ENCODE data around the gene IFNAR1. TPM values are rescaled to one million over a fixed set of nuclear protein-coding genes. Genes with fewer than 3 reads are reported as not detected.

Gene IFNAR1
- total RNA-seq, 3 donors from 2014 or later (not counting 1 experiment from before 2014, with no cell fraction given), result 15.0 to 21.3 (median 19.3) TPM

GRCh38 chr21:33371366-33371765, 46.6 kb downstream of the IFNAR1 start:
- no peak for DNase-seq
- TF ChIP-seq CTCF (IDR thresholded peaks at IDR 0.05), result no peak
- H3K27me3 Mint-ChIP-seq (ENCODE audit: low read depth in 2 of 2), result peaks cover 57 to 61% of the 10 kb centered on the region in 2 donors
- peaks cover 0 to 6% of the 10 kb centered on the region in 2 donors for H3K9me3 Mint-ChIP-seq
- intact Hi-C loops (cut with micrococcal nuclease), result no loop called here
- H3K36me3 Mint-ChIP-seq, result no peaks in the 10 kb centered on the region
- no peak overlapping the region for H3K27ac Mint-ChIP-seq
- Histone ChIP-seq H3K27ac (ENCODE audit: low read length) (no peak overlapping the region), H3K9me3 (ENCODE audit: control insufficient read depth, insufficient read depth, low read length) (peaks cover 22% of the 10 kb centered on the region), H3K4me1 (ENCODE audit: control insufficient read depth, insufficient read depth, low read length) (peaks cover 19% of the 10 kb centered on the region), H3K27me3 (ENCODE audit: control insufficient read depth, insufficient read depth, low read length) (peaks cover 17% of the 10 kb centered on the region), H3K4me3 (ENCODE audit: low read length) (no peak overlapping the region), H3K36me3 (ENCODE audit: control insufficient read depth, insufficient read depth, low read length) (no peaks in the 10 kb centered on the region)
- H3K4me3 Mint-ChIP-seq, result no peak overlapping the region
- ATAC-seq, result no peak
- WGBS (ENCODE audit: insufficient coverage), result 100% methylated on average over 2 of the region's 3 CpGs
- peaks cover 7 to 8% of the 10 kb centered on the region in 2 donors for H3K4me1 Mint-ChIP-seq

- H3K9me3 Mint-ChIP-seq, result peaks cover 0 to under 1% of the 10 kb centered on the region in 2 donors
- peaks cover 11% of the 10 kb centered on the region for H3K9me3 ChIP-seq (ENCODE audit: control insufficient read depth, insufficient read depth, low read length)
- peaks cover 19% of the 10 kb centered on the region for H3K4me1 ChIP-seq (ENCODE audit: control insufficient read depth, insufficient read depth, low read length)
- H3K4me3 Mint-ChIP-seq, result no peak overlapping the region
- H3K27ac Mint-ChIP-seq, result no peak overlapping the region
- H3K36me3 Mint-ChIP-seq, result no peaks in the 10 kb centered on the region
- 96% methylated on average over 5 of the region's 12 CpGs for WGBS (ENCODE audit: insufficient coverage)
- no peak for ATAC-seq
- H3K4me3 ChIP-seq (ENCODE audit: low read length), result no peak overlapping the region
- no peaks in the 10 kb centered on the region for H3K36me3 ChIP-seq (ENCODE audit: control insufficient read depth, insufficient read depth, low read length)
- peaks cover 61 to 62% of the 10 kb centered on the region in 2 donors for H3K27me3 Mint-ChIP-seq (ENCODE audit: low read depth in 2 of 2)
- no peak for DNase-seq
- no peak for TF ChIP-seq CTCF (IDR thresholded peaks at IDR 0.05)
- peaks cover 22% of the 10 kb centered on the region for H3K27me3 ChIP-seq (ENCODE audit: control insufficient read depth, insufficient read depth, low read length)
- no peak overlapping the region for H3K27ac ChIP-seq (ENCODE audit: low read length)
- H3K4me1 Mint-ChIP-seq, result peaks cover 7 to 8% of the 10 kb centered on the region in 2 donors
- intact Hi-C loops (cut with micrococcal nuclease), result no loop called here
These were observed 47.8 kb downstream of the IFNAR1 start for GRCh38 chr21:33372582-33372981.

- Histone ChIP-seq H3K4me3 (ENCODE audit: low read length) (no peak overlapping the region), H3K27ac (ENCODE audit: low read length) (peak overlapping the region; percentile 16), H3K9me3 (ENCODE audit: control insufficient read depth, insufficient read depth, low read length) (peaks cover 3% of the 10 kb centered on the region), H3K27me3 (ENCODE audit: control insufficient read depth, insufficient read depth, low read length) (peaks cover 29% of the 10 kb centered on the region), H3K36me3 (ENCODE audit: control insufficient read depth, insufficient read depth, low read length) (no peaks in the 10 kb centered on the region), H3K4me1 (ENCODE audit: control insufficient read depth, insufficient read depth, low read length) (peaks cover 19% of the 10 kb centered on the region)
- Mint-ChIP-seq H3K9me3 (no peaks in the 10 kb centered on the region), H3K4me3 (no peak overlapping the region), H3K36me3 (no peaks in the 10 kb centered on the region), H3K27ac (no peak overlapping the region), H3K4me1 (peaks cover 7 to 8% of the 10 kb centered on the region in 2 donors), H3K27me3 (ENCODE audit: low read depth in 2 of 2) (peaks cover 56 to 63% of the 10 kb centered on the region in 2 donors)
- intact Hi-C loops (cut with micrococcal nuclease), result no loop called here
- TF ChIP-seq CTCF (IDR thresholded peaks at IDR 0.05), result no peak
- DNase-seq (no peak), ATAC-seq (no peak)
- 90% methylated on average over 2 of the region's 2 CpGs for WGBS (ENCODE audit: insufficient coverage)
These were observed 48.7 kb downstream of the IFNAR1 start for GRCh38 chr21:33373451-33373850.

- WGBS (ENCODE audit: insufficient coverage), result 47% methylated on average over 2 of the region's 2 CpGs
- no peaks in the 10 kb centered on the region for H3K36me3 Mint-ChIP-seq
- no peak overlapping the region for H3K27ac Mint-ChIP-seq
- Histone ChIP-seq H3K27ac (ENCODE audit: low read length) (peak overlapping the region; percentile 16), H3K4me1 (ENCODE audit: control insufficient read depth, insufficient read depth, low read length) (peaks cover 19% of the 10 kb centered on the region), H3K27me3 (ENCODE audit: control insufficient read depth, insufficient read depth, low read length) (peaks cover 29% of the 10 kb centered on the region), H3K9me3 (ENCODE audit: control insufficient read depth, insufficient read depth, low read length) (no peaks in the 10 kb centered on the region), H3K36me3 (ENCODE audit: control insufficient read depth, insufficient read depth, low read length) (no peaks in the 10 kb centered on the region), H3K4me3 (ENCODE audit: low read length) (no peak overlapping the region)
- TF ChIP-seq CTCF (IDR thresholded peaks at IDR 0.05), result no peak
- H3K4me1 Mint-ChIP-seq, result peaks cover 7 to 8% of the 10 kb centered on the region in 2 donors
- no peaks in the 10 kb centered on the region for H3K9me3 Mint-ChIP-seq
- no peak overlapping the region for H3K4me3 Mint-ChIP-seq
- no peak for DNase-seq
- H3K27me3 Mint-ChIP-seq (ENCODE audit: low read depth in 2 of 2), result peaks cover 55 to 68% of the 10 kb centered on the region in 2 donors
- intact Hi-C loops (cut with micrococcal nuclease), result loop anchor here (2.0 kb wide), 1 partner anchor 49 kb away; the partner anchor contains the start of gene IFNAR1
- ATAC-seq, result no peak
These were observed 49.3 kb downstream of the IFNAR1 start for GRCh38 chr21:33374080-33374449.
